Measurements from ENCODE around the gene CTSS. TPM values are rescaled to one million over a fixed set of nuclear protein-coding genes. Genes with fewer than 3 reads are reported as not detected.
"Not testable (repeated sequence)": the region's sequence is repeated elsewhere in the genome, so short reads cannot be mapped to it uniquely, and the experiment has no call there.

CTSS gene
- total RNA-seq, 1 donor from 2014 or later: 34.9 TPM

GRCh38 chr1:150720098-150720497 is 45.5 kb downstream of the CTSS start:
- intact Hi-C loops (cut with DNase I): no loop called here
- ATAC-seq (ENCODE audit: poor library complexity) (no peak), DNase-seq (no peak)

- intact Hi-C loops (cut with DNase I): no loop called here
- no peak for ATAC-seq (ENCODE audit: poor library complexity)
- no peak for DNase-seq
Observed at GRCh38 chr1:150718225-150718891, 47.2 kb downstream of the CTSS start.

GRCh38 chr1:150709031-150709430 is 56.5 kb downstream of the CTSS start:
- ATAC-seq (ENCODE audit: poor library complexity); DNase-seq; intact Hi-C loops (cut with DNase I): not testable (repeated sequence)

- no peak for ATAC-seq (ENCODE audit: poor library complexity)
- intact Hi-C loops (cut with DNase I): no loop called here
- no peak for DNase-seq
Observed at GRCh38 chr1:150708595-150708994, 57.0 kb downstream of the CTSS start.

GRCh38 chr1:150706091-150706490 is 59.5 kb downstream of the CTSS start:
- DNase-seq (no peak), ATAC-seq (ENCODE audit: poor library complexity) (no peak)
- intact Hi-C loops (cut with DNase I): no loop called here

GRCh38 chr1:150703427-150703826 is 62.2 kb downstream of the CTSS start:
- intact Hi-C loops (cut with DNase I): no loop called here
- DNase-seq: no peak
- ATAC-seq (ENCODE audit: poor library complexity): no peak

GRCh38 chr1:150696995-150697927 is 68.3 kb downstream of the CTSS start, which contains the start of gene GOLPH3L:
GOLPH3L (minus strand) TSS chr1:150697154; CDS start chr1:150694838, 2,316 bp downstream.
- ATAC-seq (ENCODE audit: poor library complexity): peak; percentile 100
- DNase-seq: peak; percentile 90
- intact Hi-C loops (cut with DNase I): no loop called here

GRCh38 chr1:150696590-150696989 is 69.0 kb downstream of the CTSS start:
- DNase-seq (no peak), ATAC-seq (ENCODE audit: poor library complexity) (no peak)
- intact Hi-C loops (cut with DNase I): no loop called here

- ATAC-seq (ENCODE audit: poor library complexity) (no peak), DNase-seq (no peak)
- intact Hi-C loops (cut with DNase I): no loop called here
Observed at GRCh38 chr1:150696162-150696561, 69.4 kb downstream of the CTSS start.

- intact Hi-C loops (cut with DNase I): no loop called here
- no peak for ATAC-seq (ENCODE audit: poor library complexity)
- no peak for DNase-seq
Observed at GRCh38 chr1:150695561-150695960, 70.0 kb downstream of the CTSS start.

- ATAC-seq (ENCODE audit: poor library complexity): no peak
- DNase-seq: no peak
- intact Hi-C loops (cut with DNase I): no loop called here
Observed at GRCh38 chr1:150692720-150693119, 72.9 kb downstream of the CTSS start.

GRCh38 chr1:150688763-150689162 is 76.8 kb downstream of the CTSS start:
- no peak for ATAC-seq (ENCODE audit: poor library complexity)
- intact Hi-C loops (cut with DNase I): no loop called here
- no peak for DNase-seq

GRCh38 chr1:150686275-150686674 is 79.3 kb downstream of the CTSS start:
- intact Hi-C loops (cut with DNase I): no loop called here
- DNase-seq (no peak), ATAC-seq (ENCODE audit: poor library complexity) (no peak)

- DNase-seq (no peak), ATAC-seq (ENCODE audit: poor library complexity) (no peak)
Observed at GRCh38 chr1:150683914-150684313, 81.7 kb downstream of the CTSS start.

More at GRCh38 chr1:150683914-150684313, 81.7 kb downstream of the CTSS start:
- intact Hi-C loops (cut with DNase I): no loop called here

Other genes starting within 250 kb of the CTSS start
- 64.4 TPM for gene ADAMTSL4, start 216.4 kb downstream of the CTSS start, total RNA-seq
- 85.9 TPM for gene MCL1, start 186.2 kb downstream of the CTSS start, total RNA-seq
- 108 TPM for gene ENSA, start 136.2 kb downstream of the CTSS start, total RNA-seq
- 15.2 TPM for gene GOLPH3L, start 68.6 kb downstream of the CTSS start, total RNA-seq
- gene HORMAD1, start 44.9 kb downstream of the CTSS start, total RNA-seq: not detected
- gene CTSK, start 42.5 kb upstream of the CTSS start, total RNA-seq: 4.9 TPM
- 26.2 TPM for gene ARNT, start 110.8 kb upstream of the CTSS start, total RNA-seq
- not detected for gene CTXND2, start 121.4 kb upstream of the CTSS start, total RNA-seq
- gene SETDB1, start 160.6 kb upstream of the CTSS start, total RNA-seq: 15.7 TPM
- 82.5 TPM for gene CERS2, start 209.1 kb upstream of the CTSS start, total RNA-seq
- gene ANXA9, start 216.5 kb upstream of the CTSS start, total RNA-seq: not detected
- 41.6 TPM for gene MINDY1, start 241.1 kb upstream of the CTSS start, total RNA-seq
- gene PRUNE1, start 242.7 kb upstream of the CTSS start, total RNA-seq: 41.3 TPM